Activated naive CD4-positive, alpha-beta T cell treated with anti-CD3 and anti-CD28 coated beads for 36 hours (primary cell): ENCODE results near the gene EID1. TPM values are rescaled to one million over a fixed set of nuclear protein-coding genes. Genes with fewer than 3 reads are reported as not detected.

Experiments used
- CTCF ChIA-PET: fragments of 350-600 bp; sonication (Branson Sonifier 250); formaldehyde crosslinking; loops from one replicate; lab custom pipeline; 2021; ENCODE audit warnings: antibody characterized with exemption; lab: Charles Lee
- DNase-seq: peaks from one replicate; pipeline ENCODE4 v3.0.0-alpha.2; 2020
- H3K27ac Mint-ChIP-seq: one replicate; pipeline ENCODE4 v1.8.0; 2021; ENCODE audit warnings: mild to moderate bottlenecking, mixed read lengths
- H3K27me3 Mint-ChIP-seq: one replicate; pipeline ENCODE4 v1.8.0; 2021; ENCODE audit warnings: low read depth, mixed read lengths
- H3K36me3 Mint-ChIP-seq: one replicate; pipeline ENCODE4 v1.8.0; 2021; ENCODE audit warnings: low read depth, mixed read lengths
- H3K4me1 Mint-ChIP-seq: one replicate; pipeline ENCODE4 v1.8.0; 2021; ENCODE audit warnings: low read depth, mixed read lengths
- H3K4me3 Mint-ChIP-seq: one replicate; pipeline ENCODE4 v1.8.0; 2021; ENCODE audit warnings: mild to moderate bottlenecking, moderate library complexity, mixed read lengths
- H3K9me3 Mint-ChIP-seq: one replicate; pipeline ENCODE4 v1.8.0; 2021; ENCODE audit warnings: mixed read lengths
- intact Hi-C: fragments of 100-400 bp; cut with micrococcal nuclease; formaldehyde crosslinking; loops from one replicate; pipeline ENCODE4 v1.15.1; 2023
- total RNA-seq, 2 experiments: library from RNA; stranded (reverse); gene quantifications; one replicate each; pipeline ENCODE4 v1.2.3, GENCODE V29; 2021

The EID1 gene
- total RNA-seq, 2 experiments from 2014 or later, result 43.2 to 48.4 TPM

DNA sequence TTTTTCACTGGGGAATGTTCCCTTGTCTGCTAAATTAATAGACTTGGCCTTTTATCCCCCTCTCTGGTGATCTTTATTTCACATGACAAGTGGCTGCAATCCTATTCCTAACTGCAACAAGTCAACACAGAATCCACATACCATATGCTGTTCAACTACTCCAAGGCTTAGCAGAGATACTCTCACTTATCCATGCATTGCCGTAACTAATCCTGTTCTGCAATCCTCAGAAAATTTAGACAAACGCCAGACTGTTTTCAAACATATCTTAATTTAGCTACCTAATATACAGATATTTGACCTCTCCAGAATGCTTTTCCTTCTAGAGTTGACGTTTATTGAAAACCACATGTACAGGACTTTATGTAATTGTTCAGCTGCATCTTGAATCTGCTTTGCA is 37.9 kb downstream of the EID1 start:
- Mint-ChIP-seq H3K9me3 (no peaks in the 10 kb centered on the region), H3K27ac (no peak overlapping the region), H3K4me1 (no peaks in the 10 kb centered on the region), H3K4me3 (no peak overlapping the region), H3K36me3 (no peaks in the 10 kb centered on the region), H3K27me3 (peaks cover 24% of the 10 kb centered on the region)
- CTCF ChIA-PET, result interaction anchor here (0.6 kb wide), 1 partner anchor 138 kb away, joined by 3 read pairs; no protein-coding TSS in a partner anchor
- intact Hi-C loops, result no loop called here
- DNase-seq, result no peak

DNA sequence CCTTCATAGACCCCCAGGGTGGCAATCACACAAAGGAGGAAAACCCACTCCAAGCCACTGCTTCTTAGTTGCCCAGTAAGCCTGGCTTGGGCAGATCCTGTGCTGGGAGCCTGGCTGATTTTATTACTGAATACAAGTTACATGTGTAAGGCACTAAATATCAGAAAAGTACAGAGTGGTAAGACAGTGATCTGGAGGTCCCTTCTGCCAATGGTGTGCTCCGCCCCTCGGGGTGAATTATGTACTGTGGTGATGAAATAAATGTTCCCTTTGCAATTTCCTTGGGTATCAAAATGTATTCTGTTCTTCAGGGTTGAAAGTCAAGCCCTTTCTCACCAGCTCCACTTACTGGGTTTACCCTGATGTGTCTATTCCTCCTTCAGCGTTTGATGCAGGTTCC is 38.8 kb downstream of the EID1 start:
- Mint-ChIP-seq H3K27me3 (peaks cover 23% of the 10 kb centered on the region), H3K27ac (no peak overlapping the region), H3K36me3 (no peaks in the 10 kb centered on the region), H3K4me1 (no peaks in the 10 kb centered on the region), H3K9me3 (no peaks in the 10 kb centered on the region), H3K4me3 (no peak overlapping the region)
- CTCF ChIA-PET, result no interaction called here
- intact Hi-C loops, result no loop called here
- no peak for DNase-seq

DNA sequence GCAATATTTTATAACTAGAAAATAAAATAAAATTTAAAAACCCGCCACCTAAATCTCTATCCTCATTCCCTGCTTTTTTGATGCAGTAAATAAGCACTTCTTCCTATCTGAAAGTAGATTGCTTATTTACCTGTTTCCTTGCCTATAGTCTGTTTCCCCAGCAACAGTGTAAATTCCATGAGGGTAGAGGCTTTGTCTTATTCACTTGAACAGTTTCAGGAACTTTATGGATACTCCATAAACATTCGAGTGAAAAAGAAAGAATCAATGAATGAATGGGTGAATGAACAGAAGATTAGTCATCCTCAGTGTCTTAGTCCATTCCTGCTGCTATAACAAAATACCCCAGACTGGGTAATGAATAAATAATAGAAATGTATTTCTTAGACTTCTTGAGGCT is 44.1 kb downstream of the EID1 start:
- no peak for DNase-seq
- Mint-ChIP-seq H3K9me3 (peaks cover 2% of the 10 kb centered on the region), H3K27ac (no peak overlapping the region), H3K4me1 (peaks cover 11% of the 10 kb centered on the region), H3K4me3 (no peak overlapping the region), H3K36me3 (no peaks in the 10 kb centered on the region), H3K27me3 (peaks cover 25% of the 10 kb centered on the region)
- CTCF ChIA-PET, result no interaction called here
- intact Hi-C loops, result no loop called here

DNA sequence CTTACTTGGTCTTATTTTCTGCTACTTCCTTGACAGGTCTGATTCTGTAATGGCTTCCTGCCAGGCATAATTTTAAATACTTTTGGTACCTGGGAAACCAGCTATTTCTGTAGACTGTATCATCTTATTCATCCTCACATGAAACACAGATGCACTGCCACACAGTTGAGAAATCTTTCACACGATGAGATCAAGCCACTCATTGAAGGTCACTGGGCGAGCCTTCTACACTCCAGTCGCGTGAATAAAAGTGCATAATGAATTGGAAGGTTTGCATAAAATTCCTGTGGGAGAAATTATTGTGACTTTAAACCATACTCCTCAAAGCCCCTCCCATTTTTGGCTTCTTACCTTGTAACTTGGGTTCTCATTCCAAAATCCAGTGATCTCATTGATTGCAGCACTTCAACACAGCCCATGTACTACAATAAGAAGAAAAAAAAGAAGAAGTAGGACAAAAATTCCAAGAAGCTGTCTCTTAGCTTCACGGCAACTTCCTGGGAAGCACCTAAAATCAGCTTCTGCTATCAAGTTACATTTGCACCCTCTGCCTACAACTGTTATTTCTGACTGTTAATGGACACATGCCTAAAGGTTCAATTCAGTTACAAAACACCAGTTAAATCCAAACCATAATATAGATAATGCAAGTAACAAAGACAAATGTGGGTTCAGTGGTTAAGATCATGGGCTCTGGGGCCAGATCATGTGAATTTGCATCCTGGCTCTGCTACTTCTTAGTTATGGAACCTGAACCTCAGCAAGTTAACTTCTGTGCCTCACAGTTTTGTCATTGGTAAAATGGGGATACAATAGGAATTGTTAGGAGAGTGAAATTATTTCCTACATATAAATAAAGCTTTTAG is 46.8 kb downstream of the EID1 start:
- Mint-ChIP-seq H3K4me1 (peaks cover 30% of the 10 kb centered on the region), H3K27ac (no peak overlapping the region)
- intact Hi-C loops, result loop anchor here (2.0 to 5.0 kb wide), 2 partner anchors 43 to 46 kb away; partner anchors contain the start of gene EID1

DNA sequence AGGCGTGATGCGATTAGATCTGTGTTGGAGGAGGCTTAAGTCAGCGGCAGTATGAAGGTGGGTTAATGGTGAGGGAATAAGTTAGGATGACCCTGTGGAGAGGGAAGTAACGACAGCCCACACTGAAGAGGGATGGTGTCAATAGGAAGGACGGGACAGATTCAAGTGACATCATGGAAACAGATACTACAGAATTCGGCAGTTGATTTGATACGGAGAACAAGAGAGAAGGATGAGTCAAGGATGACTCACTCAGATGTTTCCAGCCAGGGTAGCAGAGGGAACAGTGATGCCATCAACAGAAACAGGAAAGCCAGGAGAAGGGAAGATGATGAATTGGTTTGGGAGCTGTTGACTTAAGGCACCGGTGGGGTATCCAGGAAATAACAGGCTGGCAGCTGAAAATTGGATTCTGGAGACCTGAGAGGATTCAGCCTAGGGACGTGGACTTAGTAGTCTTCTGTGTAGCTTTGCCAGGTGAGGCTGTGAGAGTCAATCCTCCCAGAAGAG is 47.8 kb downstream of the EID1 start:
- H3K27ac Mint-ChIP-seq, result peak overlapping the region; percentile 37
- H3K4me3 Mint-ChIP-seq, result no peak overlapping the region
- peak; percentile 19 for DNase-seq
- H3K4me1 Mint-ChIP-seq, result peaks cover 31% of the 10 kb centered on the region
- peaks cover 13% of the 10 kb centered on the region for H3K27me3 Mint-ChIP-seq
- CTCF ChIA-PET, result no interaction called here
- intact Hi-C loops, result loop anchor here (2.0 to 5.0 kb wide), 2 partner anchors 42 to 47 kb away; partner anchors contain the start of gene EID1
- H3K36me3 Mint-ChIP-seq, result no peaks in the 10 kb centered on the region
- H3K9me3 Mint-ChIP-seq, result peaks cover 2% of the 10 kb centered on the region

More for the DNA sequence above, 46.8 kb downstream of the EID1 start:
- no peak for DNase-seq
- no peaks in the 10 kb centered on the region for H3K36me3 Mint-ChIP-seq
- no peak overlapping the region for H3K4me3 Mint-ChIP-seq
- H3K27me3 Mint-ChIP-seq, result peaks cover 15% of the 10 kb centered on the region
- peaks cover 2% of the 10 kb centered on the region for H3K9me3 Mint-ChIP-seq
- CTCF ChIA-PET, result interaction anchor here (0.7 kb wide), 1 partner anchor 51 kb away, joined by 3 read pairs; no protein-coding TSS in a partner anchor

DNA sequence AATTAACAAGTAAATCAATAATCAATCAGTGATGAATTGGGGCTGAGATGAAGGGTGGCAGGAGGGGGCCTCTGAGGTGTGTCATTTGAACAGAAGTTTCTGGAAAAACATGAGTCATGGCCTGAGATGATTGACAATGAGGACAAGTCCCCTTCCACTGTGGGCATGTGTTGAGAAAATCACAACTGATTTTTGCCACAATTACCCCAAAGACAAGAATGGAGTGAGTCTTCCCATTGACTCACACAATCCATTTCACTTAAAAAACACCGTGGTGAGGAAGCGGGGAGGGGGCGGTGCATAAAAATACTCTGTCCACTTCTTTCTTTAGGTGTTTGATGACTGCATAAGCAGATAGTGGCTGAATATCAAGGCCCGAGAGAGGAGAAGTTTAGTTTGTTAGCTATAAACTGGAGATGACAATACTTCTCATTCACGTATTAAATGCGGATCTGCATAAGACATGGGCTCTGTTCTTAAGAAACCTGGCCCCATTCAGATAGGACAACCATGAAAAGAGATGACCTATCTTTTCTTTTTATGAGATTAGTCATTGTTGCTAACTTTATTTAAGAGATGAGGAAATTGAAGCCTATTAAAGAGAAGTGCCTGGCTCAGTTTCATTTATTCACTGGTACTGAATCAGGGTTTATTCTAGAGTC is 51.1 kb downstream of the EID1 start:
- H3K27ac Mint-ChIP-seq, result peak overlapping the region; percentile 32
- intact Hi-C loops, result loop anchor here (2.0 to 5.0 kb wide), 2 partner anchors 16 to 38 kb away; no protein-coding TSS in a partner anchor
- CTCF ChIA-PET, result no interaction called here
- peak; percentile 56 for DNase-seq
- H3K36me3 Mint-ChIP-seq, result no peaks in the 10 kb centered on the region
- H3K27me3 Mint-ChIP-seq, result peaks cover 11% of the 10 kb centered on the region
- peaks cover 2% of the 10 kb centered on the region for H3K9me3 Mint-ChIP-seq
- H3K4me3 Mint-ChIP-seq, result no peak overlapping the region
- H3K4me1 Mint-ChIP-seq, result peaks cover 36% of the 10 kb centered on the region

DNA sequence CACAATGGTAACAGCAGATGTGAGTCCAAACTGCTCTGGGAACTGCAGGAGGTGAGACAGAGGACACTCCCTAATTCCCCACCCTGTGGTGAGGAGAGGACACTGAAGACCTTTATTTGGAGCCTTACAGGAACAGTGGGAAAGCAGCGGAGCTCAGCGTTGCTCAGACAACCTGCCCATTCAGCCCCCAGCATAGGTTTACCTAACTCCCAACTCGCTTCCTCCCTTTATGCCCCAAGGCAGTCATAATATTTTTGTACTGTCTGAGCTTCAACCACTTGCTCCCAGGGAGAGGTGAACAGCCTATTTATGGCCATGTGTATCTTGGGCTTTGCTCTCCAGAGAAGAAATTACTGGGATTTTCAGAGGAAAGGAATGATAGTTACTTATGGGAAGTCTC is 51.7 kb downstream of the EID1 start:
- Mint-ChIP-seq H3K36me3 (no peaks in the 10 kb centered on the region), H3K27me3 (peaks cover 11% of the 10 kb centered on the region), H3K4me1 (peaks cover 36% of the 10 kb centered on the region), H3K27ac (no peak overlapping the region), H3K4me3 (no peak overlapping the region), H3K9me3 (peaks cover 2% of the 10 kb centered on the region)
- intact Hi-C loops, result loop anchor here (2.0 to 5.0 kb wide), 2 partner anchors 15 to 38 kb away; no protein-coding TSS in a partner anchor
- CTCF ChIA-PET, result no interaction called here
- DNase-seq, result no peak

Other genes starting within 250 kb of the EID1 start
- gene FBN1, start 232.4 kb upstream of the EID1 start, total RNA-seq, result under 1 TPM; 0.35 to 0.41 TPM
- 10 to 100 TPM; 55.1 to 62.0 TPM for gene CEP152, start 67.1 kb upstream of the EID1 start, total RNA-seq
- under 1 TPM; 0.21 to 0.25 TPM for gene SHC4, start 85.8 kb downstream of the EID1 start, total RNA-seq
- gene SECISBP2L, start 168.3 kb downstream of the EID1 start, total RNA-seq, result 10 to 100 TPM; 17.4 to 18.6 TPM